Measurements from ENCODE around the gene HSD17B12. TPM values are rescaled to one million over a fixed set of nuclear protein-coding genes. Genes with fewer than 3 reads are reported as not detected.
"Not testable (repeated sequence)": the region's sequence is repeated elsewhere in the genome, so short reads cannot be mapped to it uniquely, and the experiment has no call there.

Gene HSD17B12
- total RNA-seq, 3 donors from 2014 or later, result 36.1 to 48.9 (median 47.2) TPM

GRCh38 chr11:43756575-43756974, 76.0 kb downstream of the HSD17B12 start:
- no peak for DNase-seq (ENCODE audit: low spot score in 2 of 2)
- no peaks in the 10 kb centered on the region for H3K27me3 ChIP-seq
- no peaks in the 10 kb centered on the region for H3K4me1 ChIP-seq
- H3K9me3 ChIP-seq, result no peaks in the 10 kb centered on the region
- intact Hi-C loops (cut with DNase I; ENCODE audit: low total_unique reads), result no loop called here
- H3K36me3 ChIP-seq, result no peaks in the 10 kb centered on the region
- H3K27ac ChIP-seq, result no peak overlapping the region
- no peak for TF ChIP-seq CTCF (IDR thresholded peaks at IDR 0.05)
- no peak for TF ChIP-seq POLR2AphosphoS5 (IDR thresholded peaks at IDR 0.05)
- no peak for TF ChIP-seq POLR2A (IDR thresholded peaks at IDR 0.05)
- H3K4me3 ChIP-seq, result no peak overlapping the region

GRCh38 chr11:43758927-43759326, 78.4 kb downstream of the HSD17B12 start:
- H3K4me1 ChIP-seq, result no peaks in the 10 kb centered on the region
- no peaks in the 10 kb centered on the region for H3K36me3 ChIP-seq

GRCh38 chr11:43760902-43761301, 80.4 kb downstream of the HSD17B12 start:
- DNase-seq (ENCODE audit: low spot score in 2 of 2), result no peak
- Histone ChIP-seq H3K27ac (no peak overlapping the region), H3K4me3 (no peak overlapping the region), H3K4me1 (no peaks in the 10 kb centered on the region), H3K36me3 (no peaks in the 10 kb centered on the region), H3K9me3 (peaks cover 4 to 9% of the 10 kb centered on the region in 2 donors), H3K27me3 (no peaks in the 10 kb centered on the region)
- intact Hi-C loops (cut with DNase I; ENCODE audit: low total_unique reads), result no loop called here
- TF ChIP-seq POLR2AphosphoS5 (IDR thresholded peaks at IDR 0.05) (no peak), CTCF (IDR thresholded peaks at IDR 0.05) (no peak), POLR2A (IDR thresholded peaks at IDR 0.05) (no peak)

More at GRCh38 chr11:43758927-43759326, 78.4 kb downstream of the HSD17B12 start:
- Histone ChIP-seq H3K9me3 (no peaks in the 10 kb centered on the region), H3K27ac (no peak overlapping the region), H3K4me3 (no peak overlapping the region), H3K27me3 (no peaks in the 10 kb centered on the region)
- intact Hi-C loops (cut with DNase I; ENCODE audit: low total_unique reads), result no loop called here
- no peak for DNase-seq (ENCODE audit: low spot score in 2 of 2)
- TF ChIP-seq POLR2AphosphoS5 (IDR thresholded peaks at IDR 0.05) (no peak), POLR2A (IDR thresholded peaks at IDR 0.05) (no peak), CTCF (IDR thresholded peaks at IDR 0.05) (no peak)

GRCh38 chr11:43765194-43765593, 84.7 kb downstream of the HSD17B12 start:
- DNase-seq (ENCODE audit: low spot score in 2 of 2), result no peak
- TF ChIP-seq POLR2A (IDR thresholded peaks at IDR 0.05) (no peak), CTCF (IDR thresholded peaks at IDR 0.05) (no peak), POLR2AphosphoS5 (IDR thresholded peaks at IDR 0.05) (no peak)
- H3K4me1 ChIP-seq, result no peaks in the 10 kb centered on the region
- no peaks in the 10 kb centered on the region for H3K36me3 ChIP-seq
- intact Hi-C loops (cut with DNase I; ENCODE audit: low total_unique reads), result no loop called here
- no peak overlapping the region for H3K4me3 ChIP-seq
- no peak overlapping the region for H3K27ac ChIP-seq
- peaks cover 4 to 14% of the 10 kb centered on the region in 2 donors for H3K9me3 ChIP-seq
- H3K27me3 ChIP-seq, result no peaks in the 10 kb centered on the region

- H3K4me3 ChIP-seq; H3K36me3 ChIP-seq; intact Hi-C loops (cut with DNase I; ENCODE audit: low total_unique reads); H3K27ac ChIP-seq; DNase-seq (ENCODE audit: low spot score in 2 of 2); H3K27me3 ChIP-seq; H3K4me1 ChIP-seq: not testable (repeated sequence)
- peaks cover 4 to 14% of the 10 kb centered on the region in 2 donors for H3K9me3 ChIP-seq
These were observed 88.1 kb downstream of the HSD17B12 start for GRCh38 chr11:43768654-43769053.

GRCh38 chr11:43770173-43770572, 89.6 kb downstream of the HSD17B12 start:
- H3K27ac ChIP-seq, result no peak overlapping the region
- no peaks in the 10 kb centered on the region for H3K27me3 ChIP-seq
- H3K36me3 ChIP-seq, result no peaks in the 10 kb centered on the region
- H3K9me3 ChIP-seq, result peaks cover 4 to 13% of the 10 kb centered on the region in 2 donors
- no peak for DNase-seq (ENCODE audit: low spot score in 2 of 2)
- H3K4me3 ChIP-seq, result no peak overlapping the region
- TF ChIP-seq POLR2AphosphoS5 (IDR thresholded peaks at IDR 0.05), result no peak
- TF ChIP-seq POLR2A (IDR thresholded peaks at IDR 0.05), result no peak
- no peak for TF ChIP-seq CTCF (IDR thresholded peaks at IDR 0.05)
- intact Hi-C loops (cut with DNase I; ENCODE audit: low total_unique reads), result no loop called here
- no peaks in the 10 kb centered on the region for H3K4me1 ChIP-seq

Data from breast epithelium (tissue), 4 donors.